ENCODE results near the gene EEF1G. TPM values are rescaled to one million over a fixed set of nuclear protein-coding genes. Genes with fewer than 3 reads are reported as not detected.

Gene EEF1G
- total RNA-seq, 6 donors from 2014 or later = 557 to 997 (median 889) TPM

GRCh38 chr11:62612366-62613290 is 38.9 kb upstream of the EEF1G start, which contains the start of the genes EML3 and ROM1:
Gene EML3, minus strand, starts transcription at chr11:62612775. Its CDS starts 318 bp downstream, at chr11:62612457.
Gene ROM1, plus strand, starts transcription at chr11:62613257. Its CDS starts 25 bp downstream, at chr11:62613282.
- Histone ChIP-seq H3K4me3 (peak within 1 kb of the TSS; percentile 66 to 95 (median 78)), H3K27ac (peak within 1 kb of the TSS; percentile 95 to 99 (median 98)), H3K36me3 (peaks cover 3 to 61% (median 23%) of the 10 kb centered on the region in 4 donors), H3K4me1 (peaks cover 20 to 32% (median 21%) of the 10 kb centered on the region in 4 donors), H3K9me3 (no peaks in the 10 kb centered on the region), H3K27me3 (no peaks in the 10 kb centered on the region)
- WGBS, 2 donors = 6 to 7% methylated on average over 5 to 23 of the region's 91 CpGs
- ATAC-seq (ENCODE audit: low FRiP score in 2 of 2) = peak; percentile 89 to 94
- peak; percentile 90 to 97 for DNase-seq
- no peak for TF ChIP-seq EP300 (IDR thresholded peaks at IDR 0.05)
- peak in 1 of 4 donors; percentile 33 for TF ChIP-seq POLR2A (IDR thresholded peaks at IDR 0.05)
- TF ChIP-seq POLR2AphosphoS5 (IDR thresholded peaks at IDR 0.05) = peak; percentile 4 to 29
- peak; percentile 94 to 99 (median 96) for TF ChIP-seq CTCF (IDR thresholded peaks at IDR 0.05)

- peak in 1 of 6 experiments; percentile 58 for TF ChIP-seq CTCF (IDR thresholded peaks at IDR 0.05)
- peak; percentile 9 to 23 for TF ChIP-seq POLR2AphosphoS5 (IDR thresholded peaks at IDR 0.05)
- TF ChIP-seq POLR2A (IDR thresholded peaks at IDR 0.05) = no peak
- TF ChIP-seq EP300 (IDR thresholded peaks at IDR 0.05) = no peak
- Histone ChIP-seq H3K36me3 (peaks cover 6 to 61% (median 25%) of the 10 kb centered on the region in 4 donors), H3K4me3 (peak overlapping the region; percentile 66 to 95 (median 78)), H3K4me1 (peaks cover 20 to 32% (median 21%) of the 10 kb centered on the region in 4 donors), H3K27me3 (no peaks in the 10 kb centered on the region), H3K9me3 (no peaks in the 10 kb centered on the region), H3K27ac (peak overlapping the region; percentile 95 to 99 (median 98))
- peak; percentile 15 to 20 for ATAC-seq (ENCODE audit: low FRiP score in 2 of 2)
- peak; percentile 53 to 79 for DNase-seq
- WGBS, 2 donors = 1% methylated on average over 26 to 34 of the region's 34 CpGs
Observed at GRCh38 chr11:62611705-62612365, 38.1 kb upstream of the EEF1G start.

- Histone ChIP-seq H3K27me3 (no peaks in the 10 kb centered on the region), H3K9me3 (no peaks in the 10 kb centered on the region), H3K4me3 (peak overlapping the region; percentile 66 to 95 (median 78)), H3K36me3 (peaks cover 3 to 60% (median 24%) of the 10 kb centered on the region in 4 donors), H3K27ac (peak overlapping the region; percentile 95 to 99 (median 98)), H3K4me1 (peaks cover 20 to 32% (median 21%) of the 10 kb centered on the region in 4 donors)
- WGBS, 2 donors = 58 to 67% methylated on average over 24 to 26 of the region's 28 CpGs
- TF ChIP-seq POLR2A (IDR thresholded peaks at IDR 0.05) (no peak), EP300 (IDR thresholded peaks at IDR 0.05) (no peak), POLR2AphosphoS5 (IDR thresholded peaks at IDR 0.05) (no peak), CTCF (IDR thresholded peaks at IDR 0.05) (no peak)
- peak in 1 of 2 donors; percentile 64 for DNase-seq
- ATAC-seq (ENCODE audit: low FRiP score in 2 of 2) = no peak
Observed at GRCh38 chr11:62610814-62611704, 37.4 kb upstream of the EEF1G start.

- Histone ChIP-seq H3K27ac (peak overlapping the region in 1 of 4 donors; percentile 99), H3K4me1 (peaks cover 20 to 32% (median 21%) of the 10 kb centered on the region in 4 donors)
Observed at GRCh38 chr11:62610403-62610802, 36.7 kb upstream of the EEF1G start.

More at GRCh38 chr11:62610403-62610802, 36.7 kb upstream of the EEF1G start:
- no peak for DNase-seq
- H3K36me3 ChIP-seq = peaks cover 9 to 60% (median 28%) of the 10 kb centered on the region in 4 donors
- H3K27me3 ChIP-seq = no peaks in the 10 kb centered on the region
- TF ChIP-seq EP300 (IDR thresholded peaks at IDR 0.05) (no peak), POLR2AphosphoS5 (IDR thresholded peaks at IDR 0.05) (no peak), CTCF (IDR thresholded peaks at IDR 0.05) (no peak), POLR2A (IDR thresholded peaks at IDR 0.05) (no peak)
- 82 to 85% methylated on average over 5 to 6 of the region's 6 CpGs for WGBS, 2 donors
- no peak overlapping the region for H3K4me3 ChIP-seq
- ATAC-seq (ENCODE audit: low FRiP score in 2 of 2) = no peak
- no peaks in the 10 kb centered on the region for H3K9me3 ChIP-seq
